Type B pancreatic cell (in vitro differentiated cells): ENCODE measurements around the gene EEIG2. TPM values are rescaled to one million over a fixed set of nuclear protein-coding genes. Genes with fewer than 3 reads are reported as not detected.
"Not testable (repeated sequence)": the region's sequence is repeated elsewhere in the genome, so short reads cannot be mapped to it uniquely, and the experiment has no call there.

Experiments
- DNase-seq: peaks from one replicate; pipeline ENCODE4 v3.0.0; 2021; ENCODE audit warnings: mixed read lengths; ENCODE audit not compliant: unreplicated experiment; ENCODE audit errors: extremely low spot score
- H3K27ac Mint-ChIP-seq: 2 replicates; pipeline ENCODE4 v1.8.0; 2021; ENCODE audit warnings: mild to moderate bottlenecking, mixed read lengths
- H3K27me3 Mint-ChIP-seq: 2 replicates; pipeline ENCODE4 v1.8.0; 2021; ENCODE audit warnings: mixed read lengths
- H3K36me3 Mint-ChIP-seq: 2 replicates; pipeline ENCODE4 v1.8.0; 2021; ENCODE audit warnings: mixed read lengths
- H3K4me1 Mint-ChIP-seq: one replicate; pipeline ENCODE4 v1.8.0; 2021; ENCODE audit warnings: mixed read lengths; ENCODE audit not compliant: unreplicated experiment
- H3K4me3 Mint-ChIP-seq: 2 replicates; pipeline ENCODE4 v1.8.0; 2021; ENCODE audit warnings: mild to moderate bottlenecking, mixed read lengths
- H3K9me3 Mint-ChIP-seq: 2 replicates; pipeline ENCODE4 v1.8.0; 2021; ENCODE audit warnings: mixed read lengths
- total RNA-seq: library from RNA; stranded (reverse); gene quantifications from 2 replicates; pipeline ENCODE4 v1.2.1, GENCODE V29; 2021; ENCODE audit warnings: low replicate concordance
- TF ChIP-seq, protein P1 (sequence below): fragments of 200-600 bp; sonication (generic); conservative IDR thresholded peaks from 2 replicates; pipeline ENCODE4 v1.5.0; 2021; ENCODE audit warnings: antibody characterized with exemption, mild to moderate bottlenecking

The EEIG2 gene
- total RNA-seq, 1 donor from 2014 or later = 11.2 TPM

DNA sequence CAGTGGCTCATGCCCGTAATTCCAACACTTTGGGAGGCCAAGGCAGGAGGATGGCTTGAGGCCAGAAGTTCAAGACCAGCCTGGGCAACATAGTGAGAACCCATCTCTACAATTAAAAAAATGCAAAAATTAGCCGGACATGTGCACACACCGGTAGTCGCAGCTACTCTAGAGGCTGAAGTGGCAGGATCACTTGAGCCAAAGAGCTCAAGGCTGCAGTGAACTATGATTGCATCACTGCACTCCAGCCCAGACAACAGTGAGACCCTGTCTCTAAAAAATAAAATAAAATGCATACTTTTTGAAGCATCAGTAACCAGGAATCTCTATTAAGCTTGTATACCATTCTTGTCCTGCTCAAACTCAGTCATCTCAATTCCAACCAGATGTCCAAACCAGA lies 27.2 kb upstream of the EEIG2 start:
- no peak for DNase-seq
- Mint-ChIP-seq H3K4me1 (no peaks in the 10 kb centered on the region), H3K27me3 (no peaks in the 10 kb centered on the region), H3K4me3 (no peak overlapping the region), H3K9me3 (peaks cover 10% of the 10 kb centered on the region), H3K27ac (peak overlapping the region; percentile 89), H3K36me3 (no peaks in the 10 kb centered on the region)
- TF ChIP-seq, protein P1, sequence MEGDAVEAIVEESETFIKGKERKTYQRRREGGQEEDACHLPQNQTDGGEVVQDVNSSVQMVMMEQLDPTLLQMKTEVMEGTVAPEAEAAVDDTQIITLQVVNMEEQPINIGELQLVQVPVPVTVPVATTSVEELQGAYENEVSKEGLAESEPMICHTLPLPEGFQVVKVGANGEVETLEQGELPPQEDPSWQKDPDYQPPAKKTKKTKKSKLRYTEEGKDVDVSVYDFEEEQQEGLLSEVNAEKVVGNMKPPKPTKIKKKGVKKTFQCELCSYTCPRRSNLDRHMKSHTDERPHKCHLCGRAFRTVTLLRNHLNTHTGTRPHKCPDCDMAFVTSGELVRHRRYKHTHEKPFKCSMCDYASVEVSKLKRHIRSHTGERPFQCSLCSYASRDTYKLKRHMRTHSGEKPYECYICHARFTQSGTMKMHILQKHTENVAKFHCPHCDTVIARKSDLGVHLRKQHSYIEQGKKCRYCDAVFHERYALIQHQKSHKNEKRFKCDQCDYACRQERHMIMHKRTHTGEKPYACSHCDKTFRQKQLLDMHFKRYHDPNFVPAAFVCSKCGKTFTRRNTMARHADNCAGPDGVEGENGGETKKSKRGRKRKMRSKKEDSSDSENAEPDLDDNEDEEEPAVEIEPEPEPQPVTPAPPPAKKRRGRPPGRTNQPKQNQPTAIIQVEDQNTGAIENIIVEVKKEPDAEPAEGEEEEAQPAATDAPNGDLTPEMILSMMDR = no peak

DNA sequence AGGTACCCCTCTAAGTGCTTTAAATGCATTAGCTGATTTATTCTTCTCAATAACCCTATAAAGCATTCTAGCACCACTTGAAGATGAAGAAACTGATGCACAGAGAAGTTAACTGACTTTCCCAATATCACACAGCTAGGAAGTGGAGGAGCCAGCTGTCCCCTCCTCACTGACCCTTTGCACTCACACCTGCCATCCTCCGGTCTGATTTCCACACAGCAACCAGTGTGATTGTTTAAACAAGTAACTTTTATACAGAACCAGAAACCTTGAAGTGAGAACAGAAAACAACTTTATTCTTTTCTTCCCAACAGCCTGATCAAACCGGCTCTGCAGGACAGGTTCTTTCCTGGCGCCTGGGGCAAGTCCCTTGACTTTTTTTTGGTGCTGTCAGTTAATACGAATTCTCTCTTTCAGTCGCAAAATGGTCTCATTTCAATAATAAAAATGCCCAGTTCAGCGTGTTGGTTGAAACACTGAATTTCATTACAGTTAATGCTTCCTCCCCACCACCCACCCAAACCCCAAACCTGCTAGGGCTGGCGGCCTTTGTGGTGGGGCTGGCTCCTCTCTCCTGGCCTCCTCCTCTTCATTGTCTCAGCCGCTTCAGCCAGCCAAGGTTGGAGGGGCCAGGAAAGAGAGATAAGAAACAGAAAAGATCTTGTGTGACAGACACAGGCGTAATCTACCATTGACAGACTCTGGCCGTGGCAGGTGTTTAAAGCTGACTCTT lies 26.4 kb upstream of the EEIG2 start:
- H3K36me3 Mint-ChIP-seq = no peaks in the 10 kb centered on the region
- peak overlapping the region; percentile 89 for H3K27ac Mint-ChIP-seq
- H3K9me3 Mint-ChIP-seq = peaks cover 10% of the 10 kb centered on the region
- DNase-seq = no peak
- peak overlapping the region; percentile 75 for H3K4me3 Mint-ChIP-seq
- H3K4me1 Mint-ChIP-seq = no peaks in the 10 kb centered on the region
- no peaks in the 10 kb centered on the region for H3K27me3 Mint-ChIP-seq
- TF ChIP-seq, protein P1 = no peak

DNA sequence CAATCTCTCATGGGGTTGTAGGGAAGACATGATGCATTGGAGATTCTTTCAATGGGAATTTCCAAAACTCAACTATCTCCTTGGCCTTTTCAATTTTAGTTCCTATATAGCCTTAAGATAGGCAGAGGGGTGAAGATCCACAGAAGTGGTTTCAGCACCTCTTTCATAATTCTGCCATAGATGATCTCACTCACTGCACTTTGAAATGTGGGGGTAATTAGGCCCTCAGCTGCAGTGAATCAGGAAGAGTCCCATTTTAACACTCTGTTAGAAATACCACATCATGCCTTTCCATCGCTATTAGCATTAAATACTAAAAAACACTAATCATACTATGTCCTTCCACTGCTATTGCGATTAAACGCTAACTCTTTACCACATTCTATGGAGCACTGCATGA lies 25.1 kb upstream of the EEIG2 start:
- H3K4me1 Mint-ChIP-seq = no peaks in the 10 kb centered on the region

DNA sequence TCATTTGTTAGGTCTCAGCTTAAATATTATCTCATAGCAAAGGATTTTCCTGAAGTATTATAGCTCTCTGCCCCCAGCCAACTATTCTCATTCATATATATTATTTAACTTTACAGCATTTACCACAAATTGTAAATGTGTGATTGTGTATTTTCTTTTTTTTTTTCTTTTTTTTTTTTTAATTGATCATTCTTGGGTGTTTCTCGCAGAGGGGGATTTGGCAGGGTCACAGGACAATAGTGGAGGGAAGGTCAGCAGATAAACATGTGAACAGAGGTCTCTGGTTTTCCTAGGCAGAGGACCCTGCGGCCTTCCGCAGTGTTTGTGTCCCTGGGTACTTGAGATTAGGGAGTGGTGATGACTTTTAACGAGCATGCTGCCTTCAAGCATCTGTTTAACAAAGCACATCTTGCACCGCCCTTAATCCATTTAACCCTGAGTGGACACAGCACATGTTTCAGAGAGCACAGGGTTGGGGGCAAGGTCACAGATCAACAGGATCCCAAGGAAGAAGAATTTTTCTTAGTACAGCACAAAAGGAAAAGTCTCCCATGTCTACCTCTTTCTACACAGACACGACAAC lies 24.5 kb upstream of the EEIG2 start:
- not testable (repeated sequence) for DNase-seq, H3K27ac Mint-ChIP-seq, H3K4me1 Mint-ChIP-seq, H3K27me3 Mint-ChIP-seq, H3K36me3 Mint-ChIP-seq, H3K4me3 Mint-ChIP-seq
- H3K9me3 Mint-ChIP-seq = peaks cover 10% of the 10 kb centered on the region

More for the DNA sequence above, 25.1 kb upstream of the EEIG2 start:
- Mint-ChIP-seq H3K36me3 (no peaks in the 10 kb centered on the region), H3K27me3 (peaks cover 3% of the 10 kb centered on the region), H3K4me3 (no peak overlapping the region), H3K27ac (peak overlapping the region; percentile 69), H3K9me3 (peaks cover 10% of the 10 kb centered on the region)
- TF ChIP-seq, protein P1 = no peak
- DNase-seq = no peak

DNA sequence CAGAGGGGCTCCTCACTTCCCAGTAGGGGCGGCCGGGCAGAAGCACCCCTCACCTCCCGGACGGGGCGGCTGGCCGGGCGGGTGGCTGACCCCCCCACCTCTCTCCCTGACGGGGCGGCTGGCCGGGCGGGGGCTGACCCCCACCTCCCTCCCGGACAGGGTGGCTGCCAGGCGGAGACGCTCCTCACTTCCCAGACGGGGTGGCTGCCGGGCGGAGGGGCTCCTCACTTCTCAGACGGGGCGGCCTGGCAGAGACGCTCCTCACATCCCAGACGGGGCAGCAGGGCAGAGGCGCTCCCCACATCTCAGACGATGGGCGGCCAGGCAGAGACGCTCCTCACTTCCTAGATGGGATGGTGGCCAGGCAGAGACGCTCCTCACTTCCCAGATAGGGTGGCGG lies 23.9 kb upstream of the EEIG2 start:
- H3K4me3 Mint-ChIP-seq, H3K27me3 Mint-ChIP-seq, H3K27ac Mint-ChIP-seq, DNase-seq, H3K4me1 Mint-ChIP-seq, H3K36me3 Mint-ChIP-seq: not testable (repeated sequence)
- H3K9me3 Mint-ChIP-seq = peaks cover 10% of the 10 kb centered on the region

DNA sequence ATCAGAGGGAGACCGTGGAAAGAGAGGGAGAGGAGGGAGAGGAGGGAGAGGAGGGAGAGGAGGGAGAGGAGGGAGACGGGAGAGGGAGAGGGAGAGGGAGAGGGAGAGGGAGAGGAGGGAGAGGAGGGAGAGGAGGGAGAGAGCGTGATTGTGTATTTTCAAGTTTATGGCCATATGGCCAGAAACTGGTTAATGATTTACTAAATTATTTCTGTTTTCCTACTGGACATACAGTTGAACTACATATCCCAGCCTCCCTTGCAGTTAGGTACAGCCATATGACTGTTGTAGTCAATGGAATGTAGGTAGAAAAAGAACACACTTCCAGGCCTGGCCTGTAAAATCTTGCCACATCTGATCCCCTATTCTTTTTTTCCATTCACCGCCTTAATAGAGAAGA lies 23.1 kb upstream of the EEIG2 start:
- H3K4me1 Mint-ChIP-seq, H3K36me3 Mint-ChIP-seq, H3K27me3 Mint-ChIP-seq, H3K4me3 Mint-ChIP-seq, DNase-seq: not testable (repeated sequence)
- H3K9me3 Mint-ChIP-seq = peaks cover 10% of the 10 kb centered on the region
- H3K27ac Mint-ChIP-seq = peak overlapping the region; percentile 3

DNA sequence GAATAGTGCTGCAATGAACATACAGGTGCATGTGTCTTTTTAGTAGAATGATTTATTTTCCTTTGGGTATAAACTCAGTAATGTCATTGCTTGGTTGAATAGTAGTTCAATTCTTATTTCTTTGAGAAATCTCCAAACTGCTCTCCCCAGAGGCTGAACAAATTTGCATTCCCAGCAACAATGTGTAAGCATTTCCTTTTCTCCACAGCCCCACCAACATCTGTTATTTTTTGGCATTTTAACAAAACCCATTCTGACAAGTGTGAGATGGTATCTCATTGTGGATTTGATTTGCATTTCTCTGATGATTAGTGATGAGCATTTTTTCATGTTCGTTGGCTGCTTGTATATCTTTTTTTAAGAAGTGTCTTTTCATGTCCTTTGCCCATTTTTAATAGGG lies 21.9 kb upstream of the EEIG2 start:
- Mint-ChIP-seq H3K27ac (no peak overlapping the region), H3K27me3 (peaks cover 6% of the 10 kb centered on the region), H3K4me1 (no peaks in the 10 kb centered on the region), H3K36me3 (no peaks in the 10 kb centered on the region), H3K9me3 (peaks cover 10% of the 10 kb centered on the region), H3K4me3 (no peak overlapping the region)
- DNase-seq = no peak
- TF ChIP-seq, protein P1 = no peak
